Right atrium auricular region (tissue), 2 donors: Measurements from ENCODE around the gene USP37. TPM values are rescaled to one million over a fixed set of nuclear protein-coding genes. Genes with fewer than 3 reads are reported as not detected.

Experiments
- DNase-seq: peaks from one replicate; pipeline ENCODE4 v3.0.0-alpha.2; 2019; ENCODE audit warnings: low spot score
- H3K27ac ChIP-seq, 2 donors: fragments of 200-600 bp; sonication (generic); 1 replicate in 1 of 2; 2 replicates in 1 of 2; pipeline ENCODE4 v1.5.1; 2016 to 2019
- H3K27me3 ChIP-seq, 2 donors: fragments of 200-600 bp; sonication (generic); one replicate each; pipeline versions ENCODE4 v1.5.1 to v1.6.0; 2017 to 2019
- H3K36me3 ChIP-seq: fragments of 200-600 bp; sonication (generic); one replicate; pipeline ENCODE4 v1.5.1; 2016
- H3K4me1 ChIP-seq, 2 donors: fragments of 200-600 bp; sonication (generic); one replicate each; pipeline versions ENCODE4 v1.5.1 to v1.6.0; 2017 to 2019
- H3K4me3 ChIP-seq, 2 donors: fragments of 200-600 bp; sonication (generic); 1 replicate in 1 of 2; 2 replicates in 1 of 2; pipeline ENCODE4 v1.5.1; 2017 to 2019; ENCODE audit warnings: mild to moderate bottlenecking in 1 of 2, moderate library complexity in 1 of 2
- H3K9me3 ChIP-seq, 2 donors: fragments of 200-600 bp; sonication (generic); one replicate each; pipeline ENCODE4 v1.5.1; 2019
- total RNA-seq, 2 donors: library from RNA; depleted of rRNA; stranded (reverse); fragments of >200 nt; gene quantifications; one replicate each; pipeline ENCODE4 v1.1.0, GENCODE V29; 2016
- TF ChIP-seq, protein P1 (sequence below), 2 donors: fragments of 200-600 bp; sonication (generic); IDR thresholded peaks; one replicate each; pipeline ENCODE4 v1.5.1; 2019; ENCODE audit warnings: antibody characterized with exemption in 2 of 2

The USP37 gene
- total RNA-seq, 2 donors from 2014 or later, result 5.2 to 5.3 TPM

DNA sequence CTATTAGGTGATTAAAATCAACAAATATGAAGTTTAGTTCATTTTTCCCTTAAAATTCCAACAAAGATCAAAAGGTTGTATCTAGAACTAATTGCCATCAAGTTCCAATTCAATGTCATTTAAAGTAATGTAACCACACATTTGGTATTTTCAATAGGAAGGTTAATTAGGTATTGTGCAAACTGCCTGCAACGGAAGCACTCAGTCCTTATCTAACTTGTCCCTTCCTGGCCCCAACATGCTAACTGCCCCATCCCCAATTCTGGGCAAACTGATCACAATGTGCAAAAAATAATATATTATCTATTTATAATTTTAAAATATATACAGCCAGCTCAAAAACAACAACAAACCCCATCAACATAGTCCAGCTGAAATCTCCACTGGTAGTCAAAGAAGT lies 116.1 kb downstream of the USP37 start:
- H3K4me1 ChIP-seq, result no peaks in the 10 kb centered on the region
- TF ChIP-seq, protein P1, sequence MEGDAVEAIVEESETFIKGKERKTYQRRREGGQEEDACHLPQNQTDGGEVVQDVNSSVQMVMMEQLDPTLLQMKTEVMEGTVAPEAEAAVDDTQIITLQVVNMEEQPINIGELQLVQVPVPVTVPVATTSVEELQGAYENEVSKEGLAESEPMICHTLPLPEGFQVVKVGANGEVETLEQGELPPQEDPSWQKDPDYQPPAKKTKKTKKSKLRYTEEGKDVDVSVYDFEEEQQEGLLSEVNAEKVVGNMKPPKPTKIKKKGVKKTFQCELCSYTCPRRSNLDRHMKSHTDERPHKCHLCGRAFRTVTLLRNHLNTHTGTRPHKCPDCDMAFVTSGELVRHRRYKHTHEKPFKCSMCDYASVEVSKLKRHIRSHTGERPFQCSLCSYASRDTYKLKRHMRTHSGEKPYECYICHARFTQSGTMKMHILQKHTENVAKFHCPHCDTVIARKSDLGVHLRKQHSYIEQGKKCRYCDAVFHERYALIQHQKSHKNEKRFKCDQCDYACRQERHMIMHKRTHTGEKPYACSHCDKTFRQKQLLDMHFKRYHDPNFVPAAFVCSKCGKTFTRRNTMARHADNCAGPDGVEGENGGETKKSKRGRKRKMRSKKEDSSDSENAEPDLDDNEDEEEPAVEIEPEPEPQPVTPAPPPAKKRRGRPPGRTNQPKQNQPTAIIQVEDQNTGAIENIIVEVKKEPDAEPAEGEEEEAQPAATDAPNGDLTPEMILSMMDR (IDR thresholded peaks at IDR 0.05), result no peak
- H3K27me3 ChIP-seq, result no peaks in the 10 kb centered on the region
- peaks cover 53% of the 10 kb centered on the region for H3K36me3 ChIP-seq
- no peak overlapping the region for H3K4me3 ChIP-seq
- DNase-seq, result no peak
- H3K9me3 ChIP-seq, result no peaks in the 10 kb centered on the region
- no peak overlapping the region for H3K27ac ChIP-seq

DNA sequence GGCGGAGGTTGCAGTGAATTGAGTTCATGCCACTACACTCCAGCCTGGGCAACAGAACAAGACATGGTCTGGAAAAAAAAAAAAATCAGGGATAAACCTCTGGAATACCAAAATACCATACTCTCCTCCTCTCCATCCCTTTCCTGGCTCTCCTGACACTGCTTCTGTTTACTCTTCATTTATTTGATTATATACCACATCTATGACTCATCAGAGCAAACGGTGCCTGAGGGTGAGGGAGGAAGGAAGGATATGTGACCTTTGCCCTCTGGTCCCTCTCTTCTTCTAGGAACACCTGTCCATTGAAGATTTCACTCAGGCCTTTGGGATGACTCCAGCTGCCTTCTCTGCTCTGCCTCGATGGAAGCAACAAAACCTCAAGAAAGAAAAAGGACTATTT lies 119.2 kb downstream of the USP37 start:
- Histone ChIP-seq H3K9me3 (no peaks in the 10 kb centered on the region), H3K27me3 (no peaks in the 10 kb centered on the region), H3K4me1 (no peaks in the 10 kb centered on the region), H3K4me3 (no peak overlapping the region), H3K36me3 (peaks cover 27% of the 10 kb centered on the region), H3K27ac (no peak overlapping the region)
- TF ChIP-seq, protein P1 (IDR thresholded peaks at IDR 0.05), result no peak
- no peak for DNase-seq

DNA sequence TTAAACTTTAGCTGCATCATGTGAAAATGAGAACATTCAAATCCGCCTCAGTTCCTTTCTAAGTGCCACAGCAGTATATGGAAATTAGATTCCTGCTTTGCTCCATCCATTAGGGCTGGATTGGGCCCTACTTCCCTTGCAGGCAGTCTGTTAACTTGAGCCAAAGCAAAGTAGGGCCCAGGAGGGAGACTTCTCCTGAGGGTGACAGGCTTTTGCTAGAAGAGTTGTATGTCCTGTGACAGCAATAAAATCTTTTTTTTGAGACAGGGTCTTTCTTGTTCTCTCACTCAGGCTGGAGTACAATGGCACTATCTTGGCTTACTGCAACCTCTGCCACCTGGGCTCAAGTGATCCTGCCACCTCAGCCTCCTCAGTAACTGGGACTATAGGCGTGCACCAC lies 121.1 kb downstream of the USP37 start:
- no peak for DNase-seq
- no peaks in the 10 kb centered on the region for H3K27me3 ChIP-seq
- H3K4me3 ChIP-seq, result no peak overlapping the region
- H3K27ac ChIP-seq, result no peak overlapping the region
- peaks cover 8% of the 10 kb centered on the region for H3K36me3 ChIP-seq
- TF ChIP-seq, protein P1 (IDR thresholded peaks at IDR 0.05), result no peak
- no peaks in the 10 kb centered on the region for H3K9me3 ChIP-seq
- H3K4me1 ChIP-seq, result no peaks in the 10 kb centered on the region

- Histone ChIP-seq H3K36me3 (peaks cover 8% of the 10 kb centered on the region), H3K4me1 (no peaks in the 10 kb centered on the region), H3K4me3 (no peak overlapping the region), H3K27ac (no peak overlapping the region), H3K27me3 (no peaks in the 10 kb centered on the region), H3K9me3 (no peaks in the 10 kb centered on the region)
- TF ChIP-seq, protein P1 (IDR thresholded peaks at IDR 0.05), result no peak
- DNase-seq, result no peak
These were observed 121.6 kb downstream of the USP37 start for GRCh38 chr2:218446547-218446946.

- TF ChIP-seq, protein P1 (IDR thresholded peaks at IDR 0.05), result no peak
- no peak for DNase-seq
- Histone ChIP-seq H3K36me3 (peaks cover 8% of the 10 kb centered on the region), H3K4me1 (no peaks in the 10 kb centered on the region), H3K27me3 (no peaks in the 10 kb centered on the region), H3K27ac (no peak overlapping the region), H3K4me3 (no peak overlapping the region), H3K9me3 (no peaks in the 10 kb centered on the region)
These were observed 122.5 kb downstream of the USP37 start for GRCh38 chr2:218445602-218446001.

- no peak for DNase-seq
- no peak overlapping the region for H3K27ac ChIP-seq
- TF ChIP-seq, protein P1 (IDR thresholded peaks at IDR 0.05), result no peak
- no peaks in the 10 kb centered on the region for H3K9me3 ChIP-seq
- peaks cover 8% of the 10 kb centered on the region for H3K36me3 ChIP-seq
- H3K4me1 ChIP-seq, result no peaks in the 10 kb centered on the region
- H3K4me3 ChIP-seq, result no peak overlapping the region
- H3K27me3 ChIP-seq, result no peaks in the 10 kb centered on the region
These were observed 123.3 kb downstream of the USP37 start for GRCh38 chr2:218444692-218445357.
